GM19463 (cell line): ENCODE measurements around the gene CTAG2.
"Not testable (repeated sequence)": the region's sequence is repeated elsewhere in the genome, so short reads cannot be mapped to it uniquely, and the experiment has no call there.

Experiments used
- ATAC-seq: cut with Tn5 transposase; IDR thresholded peaks from one replicate; pipeline ENCODE4 v1.9.1; 2021; ENCODE audit warnings: mild to moderate bottlenecking, moderate library complexity; ENCODE audit not compliant: unreplicated experiment

CTAG2 gene

DNA sequence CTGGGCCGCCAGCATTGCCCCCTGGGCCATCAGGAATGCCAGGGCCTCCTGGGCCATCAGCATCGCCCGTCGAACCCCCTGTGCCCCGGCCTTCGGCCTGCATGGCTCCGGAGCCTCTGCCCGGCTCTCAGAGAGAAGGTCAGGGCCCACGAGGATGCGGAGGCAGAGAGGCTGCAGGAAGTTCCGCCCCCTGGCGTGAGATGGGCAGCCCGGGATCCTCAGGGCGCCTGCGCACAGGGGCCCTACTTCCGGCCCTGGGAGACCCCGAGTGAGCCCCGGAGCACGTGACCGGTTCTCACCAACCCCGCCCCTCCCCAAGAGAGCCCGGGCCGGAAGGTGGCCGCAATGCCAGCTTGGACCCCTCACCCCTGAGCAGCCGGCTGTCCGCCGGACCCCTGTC lies at the start of gene CTAG2:
CTAG2 (minus strand) TSS at position 167 of the 400 bp plus-strand sequence; CDS start at position 103, 64 bp downstream.
- not testable (repeated sequence) for ATAC-seq

DNA sequence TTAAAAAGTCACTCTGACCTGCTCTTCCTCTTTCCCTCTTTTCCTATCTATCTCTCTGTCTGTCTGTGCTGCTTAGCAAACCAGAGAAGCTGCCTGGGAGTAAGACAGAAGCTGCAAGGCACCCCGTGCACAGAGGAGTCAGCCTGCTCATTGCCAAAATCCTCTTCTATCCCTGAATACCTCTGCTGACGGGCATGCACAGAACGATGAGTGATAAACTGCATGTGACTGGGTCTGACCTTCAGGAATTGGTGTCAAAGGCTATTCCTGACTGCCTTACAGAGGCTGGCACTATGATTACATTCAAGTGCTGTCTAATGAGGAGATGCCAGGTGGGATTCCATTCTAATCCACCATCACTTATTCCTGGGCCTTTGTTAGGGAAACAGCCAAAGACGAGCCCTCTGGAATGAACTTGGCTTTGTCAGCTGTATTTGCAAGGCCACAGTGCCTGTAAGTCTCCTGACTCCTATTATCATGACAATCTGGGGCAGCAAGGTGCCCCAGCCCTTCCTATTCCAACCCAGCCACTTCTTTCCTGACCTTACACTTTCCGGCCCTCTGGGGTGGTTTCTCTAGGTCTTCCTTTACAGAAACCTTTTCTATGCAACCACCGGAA lies 45.4 kb upstream of the CTAG2 start:
- no peak for ATAC-seq

- no peak for ATAC-seq
These were observed 43.3 kb upstream of the CTAG2 start for GRCh38 chrX:154696676-154697045.

DNA sequence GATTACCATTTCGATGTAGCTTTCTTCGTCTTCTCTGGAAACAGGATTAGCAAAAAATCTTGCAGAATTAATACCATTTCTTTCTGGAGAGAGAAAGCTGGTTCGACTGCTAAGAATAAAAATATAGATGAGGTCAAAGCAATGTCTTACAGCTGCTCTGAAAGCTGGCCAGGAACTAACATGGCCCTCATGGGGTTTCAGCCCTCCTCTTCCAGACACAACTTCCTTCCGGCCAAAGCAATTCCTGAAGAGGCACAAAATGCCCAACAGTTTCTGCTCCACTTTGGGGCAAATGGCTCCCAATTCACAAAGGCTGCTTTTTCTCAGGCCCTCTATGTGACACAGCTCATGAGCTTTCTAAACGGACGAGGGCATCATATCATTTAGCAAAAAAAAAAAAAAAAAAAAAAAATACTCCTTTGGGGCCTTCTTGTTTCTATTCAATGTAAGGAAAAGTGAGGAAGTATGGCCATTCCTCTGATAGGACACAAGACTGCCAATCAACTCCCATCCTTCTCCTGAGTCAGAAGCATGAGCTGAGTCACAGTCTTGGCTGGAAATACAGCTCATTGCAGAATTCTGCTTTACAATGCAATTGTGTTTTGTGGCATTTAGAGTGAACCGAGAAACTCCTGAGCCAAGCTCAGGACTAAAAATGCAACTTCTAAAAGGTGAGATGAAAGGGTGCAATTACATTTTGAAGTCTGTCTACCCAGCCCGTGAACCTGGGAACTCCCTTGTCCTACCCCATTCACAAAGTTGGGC lies 42.7 kb upstream of the CTAG2 start:
- ATAC-seq = no peak

DNA sequence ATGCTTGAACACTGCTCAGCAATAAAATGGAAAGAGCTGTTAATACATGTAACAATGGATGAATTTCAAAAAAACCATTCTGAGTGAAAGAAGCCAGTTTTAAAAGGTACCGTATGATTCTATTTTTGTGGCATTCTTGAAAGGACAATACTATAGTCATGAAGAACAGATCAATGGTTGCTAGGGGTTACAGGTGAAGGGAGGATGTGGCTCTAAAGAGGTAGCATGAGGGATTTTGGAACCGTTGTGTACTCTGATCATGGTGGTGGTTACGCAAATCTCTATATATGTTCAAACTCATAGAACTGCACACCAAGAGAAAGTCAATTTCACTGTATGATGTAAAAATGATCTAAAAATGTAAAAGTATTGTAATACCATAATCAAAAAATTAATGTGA lies 40.0 kb upstream of the CTAG2 start:
- no peak for ATAC-seq

GRCh38 chrX:154690438-154690837 lies 37.1 kb upstream of the CTAG2 start:
- ATAC-seq = not testable (repeated sequence)

DNA sequence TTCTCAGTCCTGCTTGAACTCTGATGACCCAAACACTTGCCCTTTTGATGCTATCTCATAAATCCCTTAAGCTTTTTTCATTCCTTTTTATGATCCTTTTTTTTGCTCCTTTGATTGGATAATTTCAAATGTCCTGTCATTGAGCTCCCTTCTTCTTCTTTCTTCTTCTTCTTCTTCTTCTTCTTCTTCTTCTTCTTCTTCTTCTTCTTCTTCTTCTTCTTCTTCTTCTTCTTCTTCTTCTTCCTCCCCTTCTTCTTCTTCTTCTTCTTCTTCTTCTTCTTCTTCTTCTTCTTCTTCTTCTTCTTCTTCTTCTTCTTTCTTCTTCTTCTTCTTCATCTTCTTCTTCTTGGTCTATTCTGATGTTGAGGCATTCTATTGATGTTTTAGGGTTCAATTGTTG lies 18.7 kb upstream of the CTAG2 start:
- ATAC-seq = not testable (repeated sequence)

- ATAC-seq = not testable (repeated sequence)
These were observed 17.5 kb upstream of the CTAG2 start for GRCh38 chrX:154670848-154671247.

- ATAC-seq = no peak
These were observed 8.5 kb upstream of the CTAG2 start for GRCh38 chrX:154661899-154662298.

DNA sequence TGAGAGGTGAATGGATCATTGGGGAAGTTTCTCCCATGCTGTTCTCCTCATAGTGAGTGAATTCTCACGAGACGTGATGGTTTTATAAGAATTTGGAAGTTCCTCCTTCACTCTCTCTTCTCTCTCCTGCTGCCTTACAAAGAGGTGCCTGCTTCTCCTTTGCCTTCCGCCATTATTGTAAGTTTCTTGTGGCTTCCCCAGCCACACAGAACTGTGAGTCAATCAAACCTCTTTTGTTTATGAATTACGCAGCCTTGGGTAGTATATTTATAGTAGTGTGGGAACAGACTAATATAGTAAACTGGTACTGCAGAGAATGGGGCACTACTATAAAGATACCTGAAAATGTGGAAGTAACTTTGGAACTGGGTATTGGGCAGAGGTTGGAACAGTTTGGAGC lies 7.8 kb upstream of the CTAG2 start:
- ATAC-seq = no peak

DNA sequence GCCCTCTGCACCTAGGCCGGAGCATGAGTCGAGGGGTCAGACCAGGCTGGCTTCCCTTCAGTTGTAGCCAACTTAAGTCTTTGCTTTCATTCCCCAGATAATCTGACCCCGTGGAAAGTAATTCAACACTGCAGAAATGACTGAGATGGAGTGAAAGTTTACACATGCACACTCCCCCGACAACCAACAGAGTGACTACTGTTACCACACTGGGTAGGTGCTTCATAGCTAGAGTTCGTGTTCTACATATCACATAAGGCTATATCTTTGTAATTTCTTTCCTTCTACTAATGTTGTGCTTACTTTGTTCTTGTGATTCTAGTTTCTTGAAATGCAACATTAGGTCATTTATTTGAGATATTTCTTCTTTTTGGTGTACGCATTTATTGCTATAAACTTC lies 7.2 kb upstream of the CTAG2 start:
- ATAC-seq = no peak

DNA sequence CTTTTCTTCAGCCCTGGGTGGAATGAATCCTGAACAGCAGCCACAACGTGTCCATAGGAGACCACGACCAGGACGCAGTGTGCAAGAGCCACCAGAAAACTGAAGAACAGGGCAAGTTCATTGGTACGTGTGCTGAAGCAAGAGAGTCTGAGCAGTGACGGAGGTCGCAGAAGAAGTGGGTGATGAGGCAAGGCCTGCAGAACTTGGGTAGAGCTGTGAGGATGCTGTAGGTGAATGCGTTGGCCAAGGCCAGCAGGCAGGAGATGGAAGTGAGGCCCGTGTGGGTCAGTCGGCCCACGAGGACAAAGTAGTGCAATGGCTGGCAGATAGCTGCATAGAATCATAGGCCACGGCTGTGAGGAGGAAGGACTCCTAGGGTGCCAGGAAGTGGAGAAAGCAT lies 5.6 kb upstream of the CTAG2 start:
- ATAC-seq = no peak

GRCh38 chrX:154658187-154658586 lies 4.8 kb upstream of the CTAG2 start:
- ATAC-seq = no peak

DNA sequence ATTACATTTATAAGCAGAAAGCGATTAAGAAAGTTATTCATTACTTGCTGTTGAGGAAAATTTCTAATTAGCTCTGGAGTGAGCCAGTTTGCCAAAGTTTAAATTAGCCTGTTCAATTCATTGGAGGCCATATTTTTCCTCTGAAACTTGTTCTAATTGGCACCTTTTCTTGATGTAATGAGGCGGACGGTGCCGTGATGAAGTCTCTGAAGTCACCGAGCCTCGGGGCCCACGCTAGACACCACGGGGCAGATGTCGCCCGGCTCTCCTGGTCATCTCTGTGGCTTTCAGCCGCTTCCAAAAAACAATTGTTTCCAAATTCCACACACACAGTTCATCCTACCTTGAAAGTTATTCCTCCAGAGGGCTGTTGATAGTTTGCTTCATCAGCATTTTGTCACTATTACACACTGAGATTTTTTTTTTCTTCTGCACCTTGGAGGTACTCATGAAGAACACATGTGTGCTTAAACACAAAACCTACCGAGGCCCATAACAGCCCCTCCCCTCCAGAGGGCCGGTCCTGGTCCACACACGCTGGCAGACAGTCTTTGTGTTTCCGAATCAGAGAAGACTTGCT lies 3.9 kb upstream of the CTAG2 start:
- no peak for ATAC-seq

DNA sequence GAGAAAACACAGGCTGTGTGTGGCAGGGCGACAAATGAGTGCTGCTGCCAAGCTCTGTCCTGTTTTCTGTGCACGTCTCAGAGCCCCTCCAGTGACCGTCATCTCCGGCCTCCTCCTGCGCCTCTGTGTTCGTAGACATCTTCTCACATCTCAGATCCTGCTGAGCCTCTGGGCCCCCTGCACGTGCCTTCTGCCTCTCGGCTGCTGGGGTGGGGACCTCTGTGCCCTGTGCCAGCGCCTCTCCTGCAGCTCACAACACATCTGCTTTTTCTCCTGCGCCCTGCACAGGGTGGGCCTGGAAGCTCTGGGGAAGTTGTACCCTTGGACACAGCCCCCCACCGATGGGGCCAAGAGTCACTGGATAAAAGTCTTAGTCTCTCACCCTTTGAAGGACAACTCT lies 2.4 kb upstream of the CTAG2 start:
- no peak for ATAC-seq

GRCh38 chrX:154655346-154655745 lies 2.0 kb upstream of the CTAG2 start:
- no peak for ATAC-seq

DNA sequence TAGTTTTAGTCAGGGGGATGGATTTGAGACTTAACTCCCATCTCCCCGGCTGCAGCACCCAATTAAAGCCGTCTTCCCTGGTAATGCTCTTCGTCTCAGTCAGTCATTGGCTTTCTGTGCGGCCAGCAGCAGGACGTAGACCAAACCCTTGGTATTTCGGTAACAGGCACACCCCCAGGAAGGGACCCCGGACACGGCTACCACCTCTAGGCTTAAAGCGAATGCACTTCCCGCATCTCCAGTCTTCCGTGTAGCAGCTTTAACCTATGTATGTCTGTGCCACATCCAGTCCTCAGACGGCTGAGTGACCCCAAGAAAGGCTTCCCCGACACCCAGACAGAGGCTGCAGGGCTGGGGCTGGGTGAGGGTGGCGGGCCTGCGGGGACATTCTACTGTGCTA lies 1.5 kb upstream of the CTAG2 start:
- ATAC-seq = no peak

DNA sequence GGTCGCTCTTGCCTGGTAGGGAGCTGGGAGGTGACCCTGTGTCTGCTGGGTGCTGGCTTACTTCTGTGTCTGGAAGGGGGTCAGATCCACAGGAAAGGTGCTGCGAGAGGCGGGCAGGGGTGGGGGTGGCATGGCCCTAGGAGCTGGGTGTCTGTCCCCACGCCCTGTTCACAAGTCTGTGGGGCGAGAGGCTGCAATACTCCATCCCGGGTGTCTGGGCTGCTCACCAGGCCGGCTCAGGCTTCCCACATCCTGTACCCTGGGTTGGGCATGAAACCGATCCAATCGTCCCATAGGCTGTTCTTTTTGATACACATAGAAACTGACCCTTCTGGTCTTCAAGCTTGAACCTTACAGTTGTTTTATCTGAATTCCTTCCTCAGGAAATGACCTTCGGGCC lies 993 bp upstream of the CTAG2 start:
- ATAC-seq = no peak

GRCh38 chrX:154653048-154653401 lies 354 bp downstream of the CTAG2 start:
- ATAC-seq = no peak

DNA sequence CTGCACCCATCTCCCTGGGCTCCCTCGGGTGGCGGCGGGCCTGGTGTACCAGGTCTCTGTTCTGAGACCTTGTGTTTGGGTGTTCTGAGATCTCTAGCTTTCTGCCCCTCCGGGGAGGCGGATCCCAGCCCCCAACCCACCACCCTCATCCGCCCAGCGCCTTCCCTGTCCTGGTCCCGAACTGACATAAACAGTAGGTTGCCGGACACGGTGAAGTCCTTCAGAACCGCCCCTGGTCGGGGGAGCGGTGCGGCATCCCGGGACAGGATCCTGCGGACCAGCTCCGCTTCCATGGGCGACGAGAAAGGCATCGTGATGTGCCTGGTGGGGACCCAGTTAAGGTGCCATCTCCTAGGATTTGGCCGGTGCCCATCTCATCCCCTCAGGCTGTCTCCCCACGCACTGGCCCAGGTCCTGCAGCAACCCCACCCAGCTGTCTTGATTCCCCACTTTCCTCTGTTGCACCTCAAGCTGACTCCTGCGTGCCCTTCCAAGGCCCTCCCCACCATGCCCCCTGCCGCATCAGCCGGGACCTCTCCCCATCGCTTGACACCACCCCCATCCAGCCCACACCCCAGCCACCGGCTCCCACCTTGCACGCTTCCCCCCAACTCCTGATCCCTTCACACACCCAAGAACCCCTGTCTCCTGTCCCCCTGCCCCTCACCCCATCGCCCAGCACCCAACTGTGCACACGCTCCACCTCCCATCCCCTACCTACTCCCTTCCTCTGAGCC lies 900 bp downstream of the CTAG2 start:
- ATAC-seq = no peak

GRCh38 chrX:154650221-154650510 lies 3.2 kb downstream of the CTAG2 start:
- ATAC-seq = no peak
